ENCODE measurements around the gene ECE2.

The ECE2 gene

DNA sequence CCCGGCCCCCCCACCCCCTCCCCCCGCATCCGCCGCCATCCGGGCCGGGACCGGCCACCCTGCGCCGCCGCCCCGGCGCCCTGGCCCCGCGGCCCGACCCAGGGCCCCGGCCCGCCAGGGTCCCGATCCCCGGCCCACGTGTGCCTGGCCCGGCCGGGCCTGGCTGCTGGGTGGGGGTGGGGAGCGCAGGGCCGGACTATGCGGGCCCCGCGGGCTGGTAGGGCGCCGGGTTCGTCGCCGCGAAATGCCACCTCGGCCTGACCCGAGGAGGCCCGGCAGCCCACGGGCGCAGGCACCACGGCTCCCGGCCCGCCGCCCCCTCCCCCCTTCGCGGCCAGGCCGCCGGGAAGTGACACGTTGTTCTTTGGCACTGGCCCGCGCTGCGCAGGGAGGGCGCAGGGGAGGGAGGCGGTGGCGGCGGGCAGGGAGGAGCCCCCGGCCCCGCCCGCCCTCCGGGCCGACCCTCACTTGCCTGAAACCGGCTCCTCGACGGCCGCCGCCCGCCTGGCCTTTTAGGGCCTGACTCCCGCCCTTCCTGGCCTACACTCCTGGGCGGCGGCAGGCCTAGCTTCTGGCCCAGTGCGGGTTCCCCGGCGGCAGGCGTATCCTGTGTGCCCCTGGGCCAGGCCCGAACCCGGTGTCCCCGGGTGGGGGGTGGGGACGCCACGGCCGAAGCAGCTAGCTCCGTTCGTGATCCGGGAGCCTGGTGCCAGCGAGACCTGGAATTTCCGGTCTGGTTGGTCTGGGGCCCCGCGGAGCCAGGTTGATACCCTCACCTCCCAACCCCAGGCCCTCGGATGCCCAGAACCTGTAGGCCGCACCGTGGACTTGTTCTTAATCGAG lies 39.1 kb downstream of the ECE2 start:
- peak; percentile 37 for DNase-seq (ENCODE audit: low read depth)

DNA sequence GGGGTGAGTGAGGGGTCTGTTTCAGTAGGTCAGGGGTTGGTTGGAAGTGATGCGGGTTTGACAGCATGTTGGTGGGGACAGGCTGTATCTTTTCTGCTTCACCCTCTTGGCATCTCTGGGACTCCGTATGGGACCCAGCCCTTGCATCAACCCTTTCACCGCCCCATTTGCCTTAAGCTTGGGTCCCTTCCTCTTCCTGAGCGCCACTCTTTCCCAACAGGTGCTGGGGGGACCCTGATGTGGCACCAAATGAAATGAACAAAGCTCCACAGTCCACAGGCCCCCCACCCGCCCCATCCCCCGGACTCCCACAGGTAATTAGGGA lies 39.7 kb downstream of the ECE2 start:
- DNase-seq (ENCODE audit: low read depth) = no peak

DNA sequence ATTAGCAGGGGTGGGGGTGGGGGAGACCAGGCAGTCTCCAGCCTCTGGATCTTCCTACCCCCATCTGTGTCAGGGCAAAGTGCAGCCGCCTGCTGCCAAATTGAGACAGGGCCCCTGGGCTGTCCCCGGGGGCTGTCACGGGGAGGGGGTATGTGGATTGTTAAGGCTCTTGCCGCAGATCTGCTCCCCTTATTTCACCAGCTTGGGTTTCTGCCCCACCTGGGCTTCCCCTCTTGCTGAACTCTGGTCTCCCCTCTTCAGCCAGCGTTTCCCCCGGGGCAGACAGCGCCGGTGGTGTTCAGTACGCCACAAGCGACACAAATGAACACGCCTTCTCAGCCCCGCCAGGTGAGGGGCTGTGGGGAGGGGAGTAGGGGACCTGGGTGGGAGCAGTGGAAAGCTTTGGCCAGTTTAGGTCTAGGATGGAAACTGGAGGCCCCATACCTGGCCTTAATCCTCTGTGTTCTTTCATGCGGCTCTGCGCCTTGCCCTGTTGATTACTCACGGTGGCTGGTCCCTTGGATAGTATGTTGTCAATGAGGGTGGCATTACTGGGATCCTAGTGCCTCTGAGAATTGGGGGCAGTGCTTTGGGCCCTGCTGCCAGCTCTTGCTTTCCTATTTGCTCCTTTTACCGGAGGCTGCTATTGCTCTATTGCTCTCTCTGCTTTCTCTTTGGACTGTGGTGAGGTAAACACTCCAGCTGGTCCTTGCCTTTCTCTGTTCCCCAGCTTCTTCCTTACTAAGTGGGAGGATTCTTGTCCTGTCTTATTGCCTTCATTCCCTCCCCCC lies 40.2 kb downstream of the ECE2 start:
- DNase-seq (ENCODE audit: low read depth) = no peak

DNA sequence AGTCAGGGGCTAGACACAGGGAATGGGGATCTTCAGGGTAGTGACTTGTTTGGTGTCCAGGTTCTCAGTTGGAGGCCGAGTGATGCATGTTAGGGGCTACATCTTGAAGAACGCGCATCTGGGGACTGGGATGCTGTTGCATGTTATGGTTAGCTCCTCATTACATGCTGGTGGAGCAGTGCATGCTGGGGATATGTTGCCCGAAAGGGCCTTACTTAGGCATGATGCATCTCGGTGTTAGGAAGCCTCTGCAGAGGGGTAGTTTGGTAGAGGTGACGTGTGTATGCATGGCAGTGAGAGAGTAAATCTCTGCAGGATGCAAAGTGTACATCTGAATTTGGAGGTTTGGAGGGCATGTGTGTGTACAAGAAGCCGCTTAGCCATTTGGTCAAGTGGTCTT lies 41.0 kb downstream of the ECE2 start:
- no peak for DNase-seq (ENCODE audit: low read depth)

DNA sequence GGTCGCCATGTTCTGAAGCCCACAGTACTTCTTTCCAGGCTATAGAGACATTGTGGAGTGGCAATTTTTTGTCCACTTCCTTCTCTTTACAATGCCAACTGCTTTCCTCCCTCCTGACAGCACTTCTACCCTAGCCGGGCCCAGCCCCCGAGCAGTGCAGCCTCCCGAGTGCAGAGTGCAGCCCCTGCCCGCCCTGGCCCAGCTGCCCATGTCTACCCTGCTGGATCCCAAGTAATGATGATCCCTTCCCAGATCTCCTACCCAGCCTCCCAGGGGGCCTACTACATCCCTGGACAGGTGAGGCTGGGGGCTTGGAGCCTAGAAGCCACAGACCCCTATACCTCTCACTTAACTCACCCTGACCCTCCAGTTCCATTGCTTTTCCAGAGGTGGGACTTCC lies 41.4 kb downstream of the ECE2 start:
- no peak for DNase-seq (ENCODE audit: low read depth)

DNA sequence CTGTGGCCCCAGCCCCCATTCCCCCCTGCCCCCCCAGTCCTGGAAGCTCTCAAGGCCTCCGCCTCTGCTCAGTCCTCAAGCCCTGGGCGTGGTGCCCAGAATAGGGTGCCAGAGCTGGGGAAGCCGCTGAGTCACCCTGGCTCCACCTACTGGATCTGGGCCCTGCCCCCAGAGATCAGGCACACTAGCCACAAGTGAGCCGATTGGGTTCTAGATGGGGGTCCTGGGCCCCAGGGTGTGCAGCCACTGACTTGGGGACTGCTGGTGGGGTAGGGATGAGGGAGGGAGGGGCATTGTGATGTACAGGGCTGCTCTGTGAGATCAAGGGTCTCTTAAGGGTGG lies 44.3 kb downstream of the ECE2 start:
- no peak for DNase-seq (ENCODE audit: low read depth)

DNA sequence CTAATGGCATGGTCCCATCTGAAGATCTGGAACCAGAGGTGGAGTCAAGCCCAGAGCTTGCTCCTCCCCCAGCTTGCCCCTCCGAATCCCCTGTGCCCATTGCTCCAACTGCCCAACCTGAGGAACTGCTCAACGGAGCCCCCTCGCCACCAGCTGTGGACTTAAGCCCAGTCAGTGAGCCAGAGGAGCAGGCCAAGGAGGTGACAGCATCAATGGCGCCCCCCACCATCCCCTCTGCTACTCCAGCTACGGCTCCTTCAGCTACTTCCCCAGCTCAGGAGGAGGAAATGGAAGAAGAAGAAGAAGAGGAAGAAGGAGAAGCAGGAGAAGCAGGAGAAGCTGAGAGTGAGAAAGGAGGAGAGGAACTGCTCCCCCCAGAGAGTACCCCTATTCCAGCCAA lies 45.8 kb downstream of the ECE2 start:
- DNase-seq (ENCODE audit: low read depth) = no peak

DNA sequence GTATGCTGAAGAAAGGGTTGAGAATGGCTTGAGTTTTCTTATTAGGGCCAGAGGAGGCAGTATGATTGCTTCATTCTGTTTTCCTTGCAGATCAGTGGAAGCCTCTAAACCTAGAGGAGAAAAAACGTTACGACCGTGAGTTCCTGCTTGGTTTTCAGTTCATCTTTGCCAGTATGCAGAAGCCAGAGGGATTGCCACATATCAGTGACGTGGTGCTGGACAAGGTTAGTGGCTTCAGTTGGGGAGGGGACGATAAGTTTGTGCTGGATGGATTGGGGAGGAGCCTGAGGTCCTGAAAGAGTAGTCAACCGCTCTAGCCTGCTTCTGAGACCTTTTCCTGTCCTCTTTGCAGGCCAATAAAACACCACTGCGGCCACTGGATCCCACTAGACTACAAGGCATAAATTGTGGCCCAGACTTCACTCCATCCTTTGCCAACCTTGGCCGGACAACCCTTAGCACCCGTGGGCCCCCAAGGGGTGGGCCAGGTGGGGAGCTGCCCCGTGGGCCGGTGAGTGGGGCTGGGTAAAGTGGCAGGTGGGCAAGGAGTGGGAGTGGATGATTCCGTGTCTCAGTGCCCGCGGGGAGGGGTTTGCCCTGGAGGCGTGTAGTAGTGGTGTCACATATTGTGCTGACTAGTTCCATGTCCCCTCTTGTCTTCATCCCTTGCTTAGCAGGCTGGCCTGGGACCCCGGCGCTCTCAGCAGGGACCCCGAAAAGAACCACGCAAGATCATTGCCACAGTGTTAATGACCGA lies 47.1 kb downstream of the ECE2 start:
- no peak for DNase-seq (ENCODE audit: low read depth)

DNA sequence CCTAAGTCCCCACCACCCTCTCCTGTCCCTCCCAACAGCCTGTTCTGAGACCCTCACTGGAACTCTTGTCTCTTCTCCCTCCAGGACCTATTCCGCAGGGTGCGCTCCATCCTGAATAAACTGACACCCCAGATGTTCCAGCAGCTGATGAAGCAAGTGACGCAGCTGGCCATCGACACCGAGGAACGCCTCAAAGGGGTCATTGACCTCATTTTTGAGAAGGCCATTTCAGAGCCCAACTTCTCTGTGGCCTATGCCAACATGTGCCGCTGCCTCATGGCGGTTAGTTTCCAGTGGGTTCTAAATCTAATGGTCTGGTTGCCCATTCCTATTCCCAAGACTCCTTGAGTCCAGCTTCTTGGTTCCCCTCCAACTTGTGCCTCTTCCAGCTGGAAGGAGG lies 47.9 kb downstream of the ECE2 start:
- no peak for DNase-seq (ENCODE audit: low read depth)

DNA sequence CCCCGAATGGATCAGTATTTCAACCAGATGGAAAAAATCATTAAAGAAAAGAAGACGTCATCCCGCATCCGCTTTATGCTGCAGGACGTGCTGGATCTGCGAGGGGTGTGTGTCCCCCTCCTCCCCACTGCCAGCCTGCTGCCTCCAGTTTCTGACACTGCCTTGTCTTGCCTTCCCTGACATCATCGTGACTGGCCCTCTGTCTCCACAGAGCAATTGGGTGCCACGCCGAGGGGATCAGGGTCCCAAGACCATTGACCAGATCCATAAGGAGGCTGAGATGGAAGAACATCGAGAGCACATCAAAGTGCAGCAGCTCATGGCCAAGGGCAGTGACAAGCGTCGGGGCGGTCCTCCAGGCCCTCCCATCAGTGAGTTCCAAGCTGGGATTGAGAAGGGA lies 49.4 kb downstream of the ECE2 start:
- no peak for DNase-seq (ENCODE audit: low read depth)

DNA sequence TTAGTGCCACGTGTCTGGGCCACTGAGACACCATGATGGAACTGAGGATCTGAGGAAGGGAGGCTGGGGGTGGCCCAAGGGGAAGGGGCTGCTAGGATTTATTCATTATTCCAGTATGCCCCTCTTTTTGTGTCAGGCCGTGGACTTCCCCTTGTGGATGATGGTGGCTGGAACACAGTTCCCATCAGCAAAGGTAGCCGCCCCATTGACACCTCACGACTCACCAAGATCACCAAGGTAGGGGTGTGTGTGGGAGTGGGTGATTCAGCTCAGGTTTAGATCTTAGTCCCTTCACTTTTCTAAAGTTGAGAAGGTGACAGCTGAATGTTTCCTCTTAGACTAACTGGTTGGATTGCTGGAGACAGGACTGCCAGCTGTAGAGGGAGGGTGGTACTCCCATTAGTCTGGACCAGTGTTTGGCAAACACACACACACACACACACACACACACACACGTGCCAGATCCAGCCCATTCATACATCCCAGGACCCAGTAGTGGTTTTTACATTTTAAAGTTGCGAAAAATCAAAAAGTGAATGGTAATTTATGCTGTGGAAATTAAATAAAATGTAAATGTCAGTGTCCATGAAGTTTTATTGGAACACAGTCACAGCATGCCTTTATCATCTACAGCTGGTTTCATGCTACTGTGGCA lies 50.0 kb downstream of the ECE2 start:
- DNase-seq (ENCODE audit: low read depth) = no peak

DNA sequence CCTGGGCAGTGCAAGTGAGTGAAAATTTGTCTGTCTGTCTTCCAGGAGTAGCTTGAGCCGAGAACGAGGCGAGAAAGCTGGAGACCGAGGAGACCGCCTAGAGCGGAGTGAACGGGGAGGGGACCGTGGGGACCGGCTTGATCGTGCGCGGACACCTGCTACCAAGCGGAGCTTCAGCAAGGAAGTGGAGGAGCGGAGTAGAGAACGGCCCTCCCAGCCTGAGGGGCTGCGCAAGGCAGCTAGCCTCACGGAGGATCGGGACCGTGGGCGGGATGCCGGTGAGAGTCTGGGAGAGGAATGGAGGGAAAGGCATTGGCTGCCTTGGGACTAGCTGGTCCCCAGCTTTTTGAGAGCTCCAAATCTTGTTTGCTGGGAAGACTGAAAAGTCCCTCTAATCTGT lies 51.3 kb downstream of the ECE2 start:
- no peak for DNase-seq (ENCODE audit: low read depth)

DNA sequence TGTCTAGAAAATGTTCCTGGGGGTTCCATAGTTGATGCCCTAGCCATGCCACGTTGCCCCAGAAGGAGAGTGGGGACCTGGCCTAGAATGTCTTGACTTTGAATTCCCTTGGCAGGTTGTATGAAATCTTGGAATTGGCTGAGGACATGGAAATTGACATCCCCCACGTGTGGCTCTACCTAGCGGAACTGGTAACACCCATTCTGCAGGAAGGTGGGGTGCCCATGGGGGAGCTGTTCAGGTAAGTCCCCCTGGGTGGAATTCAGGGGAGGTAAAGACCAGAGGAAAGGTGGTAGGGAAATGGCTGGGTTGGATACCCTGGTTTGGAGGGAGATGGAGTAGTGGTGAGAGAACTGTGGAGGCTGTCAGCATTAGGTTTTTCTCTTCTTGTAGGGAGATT lies 52.7 kb downstream of the ECE2 start:
- no peak for DNase-seq (ENCODE audit: low read depth)

DNA sequence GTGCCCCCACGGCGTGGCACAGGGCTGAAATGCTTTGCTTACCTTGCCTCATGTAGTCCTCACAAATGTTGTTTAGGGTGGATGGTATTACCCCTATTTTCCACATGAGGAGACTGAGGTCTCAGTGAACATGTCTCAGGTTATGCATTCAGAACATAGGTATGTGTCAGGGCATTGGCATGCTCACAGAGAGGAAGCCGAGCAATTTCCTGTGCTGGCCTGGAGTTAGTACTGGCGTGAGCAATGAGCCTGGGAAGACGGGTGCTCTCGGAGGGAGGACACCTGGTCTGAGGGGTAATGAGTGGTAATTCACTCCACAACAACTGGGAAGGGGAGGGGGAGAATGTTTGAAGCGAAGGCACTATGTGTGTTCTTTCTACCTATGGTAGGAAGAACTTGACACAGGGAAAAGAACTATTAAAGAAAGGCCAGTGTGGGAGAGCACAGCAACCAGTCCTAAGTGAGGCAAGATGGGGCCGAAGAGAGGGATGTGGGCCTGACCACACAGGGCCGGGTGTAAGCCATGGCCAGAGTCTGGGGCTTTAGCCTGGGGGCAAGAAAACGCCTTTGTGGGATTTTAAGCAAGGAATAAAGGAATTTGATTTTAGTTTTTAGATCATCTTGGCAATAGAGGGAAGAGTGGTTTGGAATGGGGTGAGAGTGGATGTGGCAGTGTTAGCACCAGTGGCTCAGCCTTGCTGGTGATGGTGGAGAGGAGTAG lies 56.7 kb downstream of the ECE2 start:
- no peak for DNase-seq (ENCODE audit: low read depth)

DNA sequence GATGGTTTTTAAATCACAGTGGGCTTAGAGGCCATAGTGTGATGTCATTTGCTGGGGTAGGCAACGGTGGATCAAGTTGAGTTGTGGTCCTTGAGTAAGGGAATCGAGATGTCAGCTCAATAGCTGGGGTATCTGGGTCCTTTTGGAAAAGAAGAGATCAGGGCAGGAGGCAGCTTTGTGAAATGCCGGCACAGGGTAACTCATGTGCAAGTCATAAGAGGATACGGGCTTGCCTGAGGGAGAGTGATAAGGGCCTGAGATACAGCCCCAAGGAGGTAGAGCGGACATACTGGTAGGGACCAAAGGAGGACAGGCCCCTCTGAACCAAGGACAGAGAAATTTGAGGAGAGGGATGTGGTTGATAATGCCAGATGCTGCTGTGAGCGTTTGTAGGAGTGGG lies 57.4 kb downstream of the ECE2 start:
- DNase-seq (ENCODE audit: low read depth) = no peak

DNA sequence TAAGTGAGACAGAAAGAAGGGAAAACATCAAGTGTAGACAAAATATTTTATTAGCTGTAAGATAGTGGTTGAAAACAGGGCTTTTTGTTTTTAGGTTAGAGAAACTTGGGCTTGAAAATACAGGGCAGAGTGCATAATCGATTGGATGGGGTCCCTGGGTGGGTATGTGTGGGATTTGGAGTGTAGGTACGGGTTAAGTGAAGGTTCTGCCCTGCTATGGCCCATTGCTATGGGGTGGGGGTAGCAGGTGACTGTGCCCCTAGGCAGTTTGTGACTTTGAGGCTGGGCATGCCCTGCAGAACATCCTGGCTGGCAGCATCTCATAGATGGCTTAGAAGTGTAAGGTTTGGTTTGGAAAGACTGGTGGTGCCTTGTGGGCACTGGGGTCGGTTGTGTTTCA lies 57.9 kb downstream of the ECE2 start:
- DNase-seq (ENCODE audit: low read depth) = no peak

DNA sequence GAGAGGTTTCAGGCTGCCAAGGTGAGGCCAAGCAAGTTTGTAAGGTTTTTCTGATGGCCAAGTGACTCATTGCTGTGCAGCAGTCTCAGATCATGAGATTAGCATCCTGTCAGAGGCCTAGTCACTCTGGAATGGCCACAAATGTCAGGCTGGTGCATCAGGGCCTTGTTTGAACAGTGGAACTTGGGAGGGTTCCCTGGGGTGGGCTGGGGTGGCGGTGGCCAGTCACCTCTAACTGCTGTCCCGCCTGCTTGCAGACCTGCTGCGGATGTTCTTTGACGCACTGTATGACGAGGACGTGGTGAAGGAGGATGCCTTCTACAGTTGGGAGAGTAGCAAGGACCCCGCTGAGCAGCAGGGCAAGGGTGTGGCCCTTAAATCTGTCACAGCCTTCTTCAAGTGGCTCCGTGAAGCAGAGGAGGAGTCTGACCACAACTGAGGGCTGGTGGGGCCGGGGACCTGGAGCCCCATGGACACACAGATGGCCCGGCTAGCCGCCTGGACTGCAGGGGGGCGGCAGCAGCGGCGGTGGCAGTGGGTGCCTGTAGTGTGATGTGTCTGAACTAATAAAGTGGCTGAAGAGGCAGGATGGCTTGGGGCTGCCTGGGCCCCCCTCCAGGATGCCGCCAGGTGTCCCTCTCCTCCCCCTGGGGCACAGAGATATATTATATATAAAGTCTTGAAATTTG lies 58.8 kb downstream of the ECE2 start:
- no peak for DNase-seq (ENCODE audit: low read depth)

DNA sequence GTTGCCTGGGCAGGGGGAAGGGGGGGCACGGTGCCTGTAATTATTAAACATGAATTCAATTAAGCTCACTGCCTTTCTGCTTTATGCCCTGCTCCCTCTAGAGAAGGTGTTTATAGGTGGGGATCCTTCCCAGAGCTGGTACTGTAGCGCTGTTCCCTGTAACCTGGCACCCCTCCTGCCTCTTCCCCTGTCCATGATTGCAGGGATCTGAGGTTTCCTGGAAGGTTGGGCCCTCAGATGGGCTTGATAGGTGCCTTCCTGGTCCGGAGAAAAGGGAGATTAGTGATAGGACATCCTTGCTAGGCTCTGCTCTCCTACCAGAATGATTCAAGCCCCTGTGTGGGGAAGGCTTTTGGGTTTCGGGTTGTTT lies 59.5 kb downstream of the ECE2 start:
- DNase-seq (ENCODE audit: low read depth) = no peak

DNA sequence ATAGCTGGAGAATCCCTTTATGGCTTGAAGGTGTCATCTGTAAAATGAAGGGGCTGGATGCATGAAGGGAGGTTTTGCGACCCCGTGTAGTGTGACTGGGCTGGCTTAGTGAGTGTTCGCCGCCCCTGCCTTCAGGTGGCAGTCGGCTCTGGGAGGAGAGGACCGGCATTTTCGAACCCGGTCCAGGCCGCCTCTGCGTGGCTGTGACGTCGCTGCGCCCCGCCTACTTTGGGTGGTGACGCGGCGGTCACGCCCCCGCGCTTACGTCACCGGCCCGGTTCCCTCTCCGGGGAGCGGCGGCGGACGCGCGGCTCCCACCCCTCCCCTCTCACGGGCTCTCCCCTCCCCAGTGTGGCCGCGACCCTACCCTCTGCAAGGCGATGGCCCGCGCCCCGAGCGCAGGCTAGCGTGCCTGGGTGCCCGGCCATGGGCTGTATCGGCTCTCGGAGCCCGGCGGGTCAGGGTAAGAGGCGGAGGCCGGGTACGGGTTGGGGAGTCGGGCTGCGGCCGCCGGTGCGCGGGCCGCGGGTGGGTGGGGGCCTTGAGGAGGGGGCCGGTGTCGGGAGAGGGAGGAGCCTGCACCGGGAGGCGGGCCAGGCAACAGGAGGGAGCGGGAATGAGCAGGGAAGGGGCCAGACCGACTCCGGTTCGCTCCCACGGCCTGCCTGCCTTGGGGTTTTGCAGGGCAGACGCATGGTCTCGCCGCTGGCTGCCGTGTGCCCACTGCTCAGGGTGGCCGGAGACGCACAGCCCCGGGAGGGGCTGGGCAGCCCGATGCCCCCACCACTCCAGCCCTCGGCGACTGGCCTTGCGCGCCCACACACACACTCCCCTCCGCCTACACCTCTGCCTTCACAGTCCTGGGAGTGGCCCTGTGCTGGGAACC lies 60.1 kb downstream of the ECE2 start:
- peak; percentile 93 for DNase-seq (ENCODE audit: low read depth)

Data from stimulated activated CD8-positive, alpha-beta memory T cell treated with anti-CD3 and anti-CD28 coated beads, Interleukin-15, amount 100 ng/mL, for 24 hours (primary cell).